ENCODE results near the gene ZNF512B.

GRCh38 chr20:63941282-63942081 lies 28.2 kb downstream of the ZNF512B start:
- TF ChIP-seq POLR2AphosphoS5 (IDR thresholded peaks at IDR 0.05; ENCODE audit: low read depth, low read length) (no peak), TAF1 (IDR thresholded peaks at IDR 0.05; ENCODE audit: borderline replicate concordance, low read depth, low read length) (no peak), POLR2A (IDR thresholded peaks at IDR 0.05; ENCODE audit: low read depth, low read length) (no peak)

Data from GM12892 (cell line).